Measurements from ENCODE around the gene LIMK2. TPM values are rescaled to one million over a fixed set of nuclear protein-coding genes. Genes with fewer than 3 reads are reported as not detected.

Gene LIMK2
- total and polyA plus RNA-seq, 4 donors, result 6.6 to 39.2 (median 13.4) TPM

- H3K9me3 ChIP-seq (ENCODE audit: control insufficient read depth in 4 of 4, low read length in 3 of 4), result no peaks in the 10 kb centered on the region
- H3K27ac ChIP-seq (ENCODE audit: low read depth in 1 of 2, low read length in 2 of 2), result no peak overlapping the region
- no peak overlapping the region for H3K9ac ChIP-seq (ENCODE audit: low read depth in 1 of 2, low read length in 2 of 2)
- 96% methylated on average over 9 of the region's 9 CpGs for WGBS
- H3K4me1 ChIP-seq (ENCODE audit: control insufficient read depth in 4 of 4, insufficient read depth in 4 of 4, low read length in 3 of 4), result peaks cover 0 to 3% (median 1%) of the 10 kb centered on the region in 4 donors
- peaks cover 4 to 55% (median 29%) of the 10 kb centered on the region in 4 donors for H3K36me3 ChIP-seq (ENCODE audit: control insufficient read depth in 4 of 4, insufficient read depth in 3 of 4, low read depth in 1 of 4, low read length in 3 of 4)
- DNase-seq (ENCODE audit: low spot score), result no peak
- no peak overlapping the region for H3K4me3 ChIP-seq (ENCODE audit: low read depth in 1 of 3, low read length in 3 of 3)
- TF ChIP-seq HNF4G (IDR thresholded peaks at IDR 0.05) (no peak), NR2F2 (IDR thresholded peaks at IDR 0.05) (no peak), REST (IDR thresholded peaks at IDR 0.05) (no peak), GABPA (IDR thresholded peaks at IDR 0.05 in 1 of 2, conservative IDR thresholded peaks at IDR 0.05 in 1 of 2) (no peak)
- no peaks in the 10 kb centered on the region for H3K27me3 ChIP-seq (ENCODE audit: control insufficient read depth in 4 of 4, insufficient read depth in 4 of 4, low read length in 3 of 4)
Observed at GRCh38 chr22:31326877-31327276, 114.8 kb downstream of the LIMK2 start.

GRCh38 chr22:31327806-31328543, 115.9 kb downstream of the LIMK2 start:
- TF ChIP-seq YY1 (IDR thresholded peaks at IDR 0.05) (no peak), ZBTB33 (IDR thresholded peaks at IDR 0.05) (no peak), REST (IDR thresholded peaks at IDR 0.05) (no peak), RAD21 (IDR thresholded peaks at IDR 0.05) (no peak)
- DNase-seq (ENCODE audit: low spot score), result no peak
- Histone ChIP-seq H3K4me1 (ENCODE audit: control insufficient read depth in 4 of 4, insufficient read depth in 4 of 4, low read length in 3 of 4) (peaks cover 0 to 3% (median 1%) of the 10 kb centered on the region in 4 donors), H3K9ac (ENCODE audit: low read depth in 1 of 2, low read length in 2 of 2) (no peak overlapping the region), H3K9me3 (ENCODE audit: control insufficient read depth in 4 of 4, low read length in 3 of 4) (no peaks in the 10 kb centered on the region), H3K27me3 (ENCODE audit: control insufficient read depth in 4 of 4, insufficient read depth in 4 of 4, low read length in 3 of 4) (no peaks in the 10 kb centered on the region), H3K27ac (ENCODE audit: low read depth in 1 of 2, low read length in 2 of 2) (no peak overlapping the region), H3K36me3 (ENCODE audit: control insufficient read depth in 4 of 4, insufficient read depth in 3 of 4, low read depth in 1 of 4, low read length in 3 of 4) (peaks cover 8 to 66% (median 37%) of the 10 kb centered on the region in 4 donors), H3K4me3 (ENCODE audit: low read depth in 1 of 3, low read length in 3 of 3) (no peak overlapping the region)
- 90% methylated on average over 9 of the region's 9 CpGs for WGBS

All from liver (tissue), 9 donors.